ENCODE data around the gene HOXB6.

Gene HOXB6

GRCh38 chr17:48549914-48550501 lies 54.8 kb downstream of the HOXB6 start:
- no CpG with 5 or more reads among the region's 18 CpGs for whole genome bisulfite sequencing (ENCODE audit: extremely low coverage, insufficient coverage, low lambda C conversion rate)
- H4K8ac ChIP-seq (ENCODE audit: low read depth, low read length): no peak overlapping the region
- no peaks in the 10 kb centered on the region for H3K36me3 ChIP-seq (ENCODE audit: control insufficient read depth, insufficient read depth, low read length)
- no peak overlapping the region for H2BK15ac ChIP-seq (replicated peaks; ENCODE audit: low read depth)
- no peak overlapping the region for H2AK5ac ChIP-seq (ENCODE audit: low read length)
- no peak overlapping the region for H3K4me3 ChIP-seq (ENCODE audit: low read length)
- H3K27me3 ChIP-seq (ENCODE audit: insufficient read depth, low read length, poor library complexity): peaks cover 73% of the 10 kb centered on the region
- no peak overlapping the region for H3K23ac ChIP-seq (ENCODE audit: low read length)
- DNase-seq: no peak
- H3K79me2 ChIP-seq (ENCODE audit: control insufficient read depth, insufficient read depth, low read length): no peaks in the 10 kb centered on the region
- no peaks in the 10 kb centered on the region for H3K79me1 ChIP-seq (ENCODE audit: low read length)
- no peak overlapping the region for H3K4ac ChIP-seq (ENCODE audit: low read depth, low read length)
- no peak overlapping the region for H3K18ac ChIP-seq (ENCODE audit: low read length)
- no peak overlapping the region for H2BK5ac ChIP-seq (ENCODE audit: low read length)
- no peak overlapping the region for H4K5ac ChIP-seq (ENCODE audit: low read length)
- H3K56ac ChIP-seq (ENCODE audit: low read length): no peak overlapping the region
- no peak overlapping the region for H3K27ac ChIP-seq (ENCODE audit: low read depth, low read length)
- H3K9ac ChIP-seq (ENCODE audit: low read length): no peak overlapping the region
- H2BK120ac ChIP-seq (ENCODE audit: low read depth, low read length): no peak overlapping the region
- H3K4me2 ChIP-seq (ENCODE audit: low read length): no peak overlapping the region
- H3K4me1 ChIP-seq (ENCODE audit: control insufficient read depth, low read depth, low read length): peaks cover 6% of the 10 kb centered on the region

GRCh38 chr17:48549281-48549630 lies 55.5 kb downstream of the HOXB6 start:
- Histone ChIP-seq H4K8ac (ENCODE audit: low read depth, low read length) (no peak overlapping the region), H2BK5ac (ENCODE audit: low read length) (no peak overlapping the region), H2BK120ac (ENCODE audit: low read depth, low read length) (no peak overlapping the region), H3K27me3 (ENCODE audit: insufficient read depth, low read length, poor library complexity) (peaks cover 67% of the 10 kb centered on the region), H3K79me1 (ENCODE audit: low read length) (no peaks in the 10 kb centered on the region), H2AK5ac (ENCODE audit: low read length) (no peak overlapping the region), H3K27ac (ENCODE audit: low read depth, low read length) (no peak overlapping the region), H3K4me1 (ENCODE audit: control insufficient read depth, low read depth, low read length) (peaks cover 6% of the 10 kb centered on the region), H3K56ac (ENCODE audit: low read length) (no peak overlapping the region), H3K23ac (ENCODE audit: low read length) (no peak overlapping the region), H3K36me3 (ENCODE audit: control insufficient read depth, insufficient read depth, low read length) (no peaks in the 10 kb centered on the region), H3K4ac (ENCODE audit: low read depth, low read length) (no peak overlapping the region), H3K4me3 (ENCODE audit: low read length) (no peak overlapping the region), H2BK15ac (replicated peaks; ENCODE audit: low read depth) (no peak overlapping the region), H3K79me2 (ENCODE audit: control insufficient read depth, insufficient read depth, low read length) (no peaks in the 10 kb centered on the region), H4K5ac (ENCODE audit: low read length) (no peak overlapping the region), H3K4me2 (ENCODE audit: low read length) (no peak overlapping the region), H3K18ac (ENCODE audit: low read length) (no peak overlapping the region), H3K9ac (ENCODE audit: low read length) (no peak overlapping the region)
- WGBS (ENCODE audit: extremely low coverage, insufficient coverage, low lambda C conversion rate): no CpG with 5 or more reads among the region's 3 CpGs
- DNase-seq: no peak

- no peaks in the 10 kb centered on the region for H3K79me1 ChIP-seq (ENCODE audit: low read length)
- DNase-seq: no peak
- no peak overlapping the region for H3K4ac ChIP-seq (ENCODE audit: low read depth, low read length)
- no peak overlapping the region for H3K4me2 ChIP-seq (ENCODE audit: low read length)
- H3K27ac ChIP-seq (ENCODE audit: low read depth, low read length): no peak overlapping the region
- peaks cover 68% of the 10 kb centered on the region for H3K27me3 ChIP-seq (ENCODE audit: insufficient read depth, low read length, poor library complexity)
- no peak overlapping the region for H2BK15ac ChIP-seq (replicated peaks; ENCODE audit: low read depth)
- H2BK120ac ChIP-seq (ENCODE audit: low read depth, low read length): no peak overlapping the region
- H3K9ac ChIP-seq (ENCODE audit: low read length): no peak overlapping the region
- no peak overlapping the region for H3K18ac ChIP-seq (ENCODE audit: low read length)
- H3K4me3 ChIP-seq (ENCODE audit: low read length): no peak overlapping the region
- H3K4me1 ChIP-seq (ENCODE audit: control insufficient read depth, low read depth, low read length): peaks cover 6% of the 10 kb centered on the region
- no peak overlapping the region for H4K8ac ChIP-seq (ENCODE audit: low read depth, low read length)
- no peak overlapping the region for H4K5ac ChIP-seq (ENCODE audit: low read length)
- no CpG with 5 or more reads among the region's 6 CpGs for WGBS (ENCODE audit: extremely low coverage, insufficient coverage, low lambda C conversion rate)
- H3K79me2 ChIP-seq (ENCODE audit: control insufficient read depth, insufficient read depth, low read length): no peaks in the 10 kb centered on the region
- no peak overlapping the region for H2AK5ac ChIP-seq (ENCODE audit: low read length)
- no peak overlapping the region for H2BK5ac ChIP-seq (ENCODE audit: low read length)
- H3K36me3 ChIP-seq (ENCODE audit: control insufficient read depth, insufficient read depth, low read length): no peaks in the 10 kb centered on the region
- no peak overlapping the region for H3K23ac ChIP-seq (ENCODE audit: low read length)
- no peak overlapping the region for H3K56ac ChIP-seq (ENCODE audit: low read length)
These were observed 56.1 kb downstream of the HOXB6 start for GRCh38 chr17:48548523-48549280.

GRCh38 chr17:48547808-48548522 lies 56.8 kb downstream of the HOXB6 start:
- no peak for DNase-seq
- Histone ChIP-seq H3K27ac (ENCODE audit: low read depth, low read length) (no peak overlapping the region), H2BK5ac (ENCODE audit: low read length) (no peak overlapping the region), H3K9ac (ENCODE audit: low read length) (peak overlapping the region; percentile 2), H4K5ac (ENCODE audit: low read length) (no peak overlapping the region), H2BK15ac (replicated peaks; ENCODE audit: low read depth) (no peak overlapping the region), H3K4me3 (ENCODE audit: low read length) (no peak overlapping the region), H3K79me2 (ENCODE audit: control insufficient read depth, insufficient read depth, low read length) (no peaks in the 10 kb centered on the region), H2BK120ac (ENCODE audit: low read depth, low read length) (no peak overlapping the region), H3K4ac (ENCODE audit: low read depth, low read length) (no peak overlapping the region), H3K23ac (ENCODE audit: low read length) (no peak overlapping the region), H3K56ac (ENCODE audit: low read length) (peak overlapping the region; percentile 54), H4K8ac (ENCODE audit: low read depth, low read length) (no peak overlapping the region), H3K4me2 (ENCODE audit: low read length) (no peak overlapping the region), H3K36me3 (ENCODE audit: control insufficient read depth, insufficient read depth, low read length) (no peaks in the 10 kb centered on the region), H2AK5ac (ENCODE audit: low read length) (no peak overlapping the region), H3K4me1 (ENCODE audit: control insufficient read depth, low read depth, low read length) (peaks cover 6% of the 10 kb centered on the region), H3K18ac (ENCODE audit: low read length) (peak overlapping the region; percentile 52), H3K27me3 (ENCODE audit: insufficient read depth, low read length, poor library complexity) (peaks cover 66% of the 10 kb centered on the region), H3K79me1 (ENCODE audit: low read length) (no peaks in the 10 kb centered on the region)
- no CpG with 5 or more reads among the region's 24 CpGs for WGBS (ENCODE audit: extremely low coverage, insufficient coverage, low lambda C conversion rate)

- H3K4me3 ChIP-seq (ENCODE audit: low read length): no peak overlapping the region
- H4K5ac ChIP-seq (ENCODE audit: low read length): no peak overlapping the region
- H3K56ac ChIP-seq (ENCODE audit: low read length): peak overlapping the region; percentile 72
- no peaks in the 10 kb centered on the region for H3K79me1 ChIP-seq (ENCODE audit: low read length)
- WGBS (ENCODE audit: extremely low coverage, insufficient coverage, low lambda C conversion rate): no CpG with 5 or more reads among the region's 10 CpGs
- H3K4me1 ChIP-seq (ENCODE audit: control insufficient read depth, low read depth, low read length): peaks cover 6% of the 10 kb centered on the region
- H2AK5ac ChIP-seq (ENCODE audit: low read length): no peak overlapping the region
- no peaks in the 10 kb centered on the region for H3K79me2 ChIP-seq (ENCODE audit: control insufficient read depth, insufficient read depth, low read length)
- peak overlapping the region; percentile 12 for H3K4me2 ChIP-seq (ENCODE audit: low read length)
- H3K4ac ChIP-seq (ENCODE audit: low read depth, low read length): no peak overlapping the region
- H3K23ac ChIP-seq (ENCODE audit: low read length): no peak overlapping the region
- H3K27me3 ChIP-seq (ENCODE audit: insufficient read depth, low read length, poor library complexity): peaks cover 67% of the 10 kb centered on the region
- no peak overlapping the region for H2BK15ac ChIP-seq (replicated peaks; ENCODE audit: low read depth)
- peak overlapping the region; percentile 22 for H3K9ac ChIP-seq (ENCODE audit: low read length)
- no peak overlapping the region for H2BK120ac ChIP-seq (ENCODE audit: low read depth, low read length)
- H3K36me3 ChIP-seq (ENCODE audit: control insufficient read depth, insufficient read depth, low read length): no peaks in the 10 kb centered on the region
- DNase-seq: no peak
- H3K27ac ChIP-seq (ENCODE audit: low read depth, low read length): peak overlapping the region; percentile 18
- no peak overlapping the region for H4K8ac ChIP-seq (ENCODE audit: low read depth, low read length)
- peak overlapping the region; percentile 52 for H3K18ac ChIP-seq (ENCODE audit: low read length)
- H2BK5ac ChIP-seq (ENCODE audit: low read length): no peak overlapping the region
These were observed 57.6 kb downstream of the HOXB6 start for GRCh38 chr17:48546924-48547807.

All from mesendoderm (in vitro differentiated cells).